ENCODE data around the gene TRIM13. TPM values are rescaled to one million over a fixed set of nuclear protein-coding genes. Genes with fewer than 3 reads are reported as not detected.

The TRIM13 gene
- total RNA-seq, 1 donor from 2014 or later: 57.1 TPM

- no peak for DNase-seq (ENCODE audit: low read depth, low spot score)
- TF ChIP-seq CTCF (conservative IDR thresholded peaks at IDR 0.05): no peak
- Mint-ChIP-seq H3K9me3 (peaks cover 4% of the 10 kb centered on the region), H3K27ac (ENCODE audit: unreplicated experiment) (no peak overlapping the region), H3K4me1 (no peaks in the 10 kb centered on the region), H3K27me3 (ENCODE audit: low read depth) (no peaks in the 10 kb centered on the region), H3K4me3 (no peak overlapping the region), H3K36me3 (ENCODE audit: low read depth) (peaks cover 4% of the 10 kb centered on the region)
Measured at GRCh38 chr13:49956131-49956530, 40.7 kb upstream of the TRIM13 start.

- no peak overlapping the region for H3K27ac Mint-ChIP-seq (ENCODE audit: unreplicated experiment)
- peaks cover 12% of the 10 kb centered on the region for H3K36me3 Mint-ChIP-seq (ENCODE audit: low read depth)
- no peak for TF ChIP-seq CTCF (conservative IDR thresholded peaks at IDR 0.05)
- no peak for DNase-seq (ENCODE audit: low read depth, low spot score)
- H3K4me1 Mint-ChIP-seq: no peaks in the 10 kb centered on the region
- no peak overlapping the region for H3K4me3 Mint-ChIP-seq
- H3K27me3 Mint-ChIP-seq (ENCODE audit: low read depth): no peaks in the 10 kb centered on the region
- H3K9me3 Mint-ChIP-seq: peaks cover 12% of the 10 kb centered on the region
Measured at GRCh38 chr13:49958321-49958720, 38.5 kb upstream of the TRIM13 start.

GRCh38 chr13:49967456-49967855 is 29.4 kb upstream of the TRIM13 start:
- no peak for TF ChIP-seq CTCF (conservative IDR thresholded peaks at IDR 0.05)
- DNase-seq (ENCODE audit: low read depth, low spot score): no peak
- Mint-ChIP-seq H3K27me3 (ENCODE audit: low read depth) (no peaks in the 10 kb centered on the region), H3K4me1 (no peaks in the 10 kb centered on the region), H3K36me3 (ENCODE audit: low read depth) (peaks cover 19% of the 10 kb centered on the region), H3K27ac (ENCODE audit: unreplicated experiment) (no peak overlapping the region), H3K4me3 (no peak overlapping the region), H3K9me3 (peaks cover 30% of the 10 kb centered on the region)

GRCh38 chr13:49972709-49973108 is 24.1 kb upstream of the TRIM13 start:
- no peaks in the 10 kb centered on the region for H3K4me1 Mint-ChIP-seq
- H3K27me3 Mint-ChIP-seq (ENCODE audit: low read depth): no peaks in the 10 kb centered on the region
- TF ChIP-seq CTCF (conservative IDR thresholded peaks at IDR 0.05): no peak
- H3K9me3 Mint-ChIP-seq: no peaks in the 10 kb centered on the region
- no peaks in the 10 kb centered on the region for H3K36me3 Mint-ChIP-seq (ENCODE audit: low read depth)
- DNase-seq (ENCODE audit: low read depth, low spot score): no peak
- H3K4me3 Mint-ChIP-seq: no peak overlapping the region
- H3K27ac Mint-ChIP-seq (ENCODE audit: unreplicated experiment): no peak overlapping the region

- H3K4me3 Mint-ChIP-seq: no peak overlapping the region
- no peaks in the 10 kb centered on the region for H3K36me3 Mint-ChIP-seq (ENCODE audit: low read depth)
- TF ChIP-seq CTCF (conservative IDR thresholded peaks at IDR 0.05): no peak
- H3K9me3 Mint-ChIP-seq: no peaks in the 10 kb centered on the region
- H3K4me1 Mint-ChIP-seq: no peaks in the 10 kb centered on the region
- no peak for DNase-seq (ENCODE audit: low read depth, low spot score)
- H3K27me3 Mint-ChIP-seq (ENCODE audit: low read depth): no peaks in the 10 kb centered on the region
- H3K27ac Mint-ChIP-seq (ENCODE audit: unreplicated experiment): no peak overlapping the region
Measured at GRCh38 chr13:49975826-49976225, 21.0 kb upstream of the TRIM13 start.

Data from neural crest cell (in vitro differentiated cells).